Measurements from ENCODE around the gene GATA3.

Gene GATA3

GRCh38 chr10:8065651-8066050 lies 11.2 kb downstream of the GATA3 start:
- DNase-seq: no peak

GRCh38 chr10:8066124-8066523 lies 11.6 kb downstream of the GATA3 start:
- no peak for DNase-seq

- DNase-seq: no peak
These were observed 12.3 kb downstream of the GATA3 start for GRCh38 chr10:8066797-8067196.

GRCh38 chr10:8069108-8069507 lies 14.6 kb downstream of the GATA3 start:
- no peak for DNase-seq

- no peak for DNase-seq
These were observed 15.1 kb downstream of the GATA3 start for GRCh38 chr10:8069627-8070026.

GRCh38 chr10:8070440-8070839 lies 16.0 kb downstream of the GATA3 start:
- no peak for DNase-seq

- DNase-seq: no peak
These were observed 16.5 kb downstream of the GATA3 start for GRCh38 chr10:8071006-8071405.

GRCh38 chr10:8071666-8072065 lies 17.2 kb downstream of the GATA3 start:
- DNase-seq: no peak

- DNase-seq: no peak
These were observed 17.7 kb downstream of the GATA3 start for GRCh38 chr10:8072211-8072610.

- no peak for DNase-seq
These were observed 19.4 kb downstream of the GATA3 start for GRCh38 chr10:8073691-8074416.

- no peak for DNase-seq
These were observed 20.4 kb downstream of the GATA3 start for GRCh38 chr10:8074881-8075280.

- DNase-seq: no peak
These were observed 21.1 kb downstream of the GATA3 start for GRCh38 chr10:8075282-8076260.

GRCh38 chr10:8076933-8077332 lies 22.4 kb downstream of the GATA3 start:
- DNase-seq: no peak

GRCh38 chr10:8078027-8078426 lies 23.5 kb downstream of the GATA3 start:
- no peak for DNase-seq

GRCh38 chr10:8079126-8079525 lies 24.6 kb downstream of the GATA3 start:
- DNase-seq: no peak

- no peak for DNase-seq
These were observed 30.3 kb downstream of the GATA3 start for GRCh38 chr10:8084799-8085198.

GRCh38 chr10:8085251-8085650 lies 30.8 kb downstream of the GATA3 start:
- DNase-seq: no peak

- no peak for DNase-seq
These were observed 31.8 kb downstream of the GATA3 start for GRCh38 chr10:8086315-8086714.

GRCh38 chr10:8088504-8088903 lies 34.0 kb downstream of the GATA3 start:
- no peak for DNase-seq

GRCh38 chr10:8092428-8092827 lies 37.9 kb downstream of the GATA3 start:
- no peak for DNase-seq

- DNase-seq: no peak
These were observed 41.5 kb downstream of the GATA3 start for GRCh38 chr10:8095959-8096358.

- DNase-seq: no peak
These were observed 42.4 kb downstream of the GATA3 start for GRCh38 chr10:8096931-8097330.

- DNase-seq: no peak
These were observed 45.9 kb downstream of the GATA3 start for GRCh38 chr10:8100366-8100765.
